K562 (cell line): ENCODE results near the gene S100A8. TPM values are rescaled to one million over a fixed set of nuclear protein-coding genes. Genes with fewer than 3 reads are reported as not detected.

Source experiments
- ATAC-seq: fragments of 200-7000 bp; cut with Tn5 transposase; 3 replicates; pipeline ENCODE4 v1.9.1; 2020; ENCODE audit warnings: moderate library complexity
- Bru-seq: library from RNA; stranded (reverse); fragments of 400-500 nt; gene quantifications from one replicate; lab custom pipeline; 2021; lab: Mats Ljungman, UMichigan
- BruChase-seq, 2 experiments: library from RNA; stranded (reverse); fragments of 400-500 nt; gene quantifications; one replicate each; lab custom pipeline; 2021; lab: Mats Ljungman, UMichigan
- BruUV-seq: library from RNA; stranded (reverse); fragments of 400-500 nt; replicated peaks from 2 replicates; lab custom pipeline; 2021; lab: Mats Ljungman, UMichigan
- CTCF ChIA-PET: fragments of 300-600 bp; formaldehyde crosslinking; extraction: SDS; loops from one replicate; lab custom pipeline; 2021; ENCODE audit warnings: low intra/inter-chr PET ratio; lab: Yijun Ruan, JAX
- POLR2A ChIA-PET: fragments of 300-600, 350-650 bp; sonication (Branson Sonifier 250); formaldehyde crosslinking; extraction: SDS; loops from one replicate; lab custom pipeline; 2021; ENCODE audit warnings: antibody characterized with exemption, inconsistent platforms; lab: Yijun Ruan, JAX
- DNase-seq, 4 experiments: peaks; one replicate each; pipeline versions ENCODE4 v3.0.0 to v3.0.0-alpha.2; 2011 to 2018; ENCODE audit warnings: low spot score in 3 of 4, mixed read lengths in 3 of 4; ENCODE audit errors: extremely low read depth in 1 of 4
- FAIRE-seq: peaks from 2 replicates; lab custom pipeline; 2011; peaks lifted over from hg19 to GRCh38; lab: Jason Lieb, UNC
- H2AFZ ChIP-seq: 2 replicates; pipeline ENCODE4 v1.6.0; 2011; ENCODE audit warnings: low read depth, low read length, control low read depth, inconsistent platforms
- H3K27ac ChIP-seq: fragments of 200-600 bp; 3 replicates; pipeline ENCODE4 v1.8.0; 2011; ENCODE audit warnings: low read depth, mild to moderate bottlenecking, control low read depth, inconsistent platforms, low read length, moderate library complexity, mixed read lengths; ENCODE audit errors: extremely low read depth
- H3K27me3 ChIP-seq, 2 experiments: fragments of 300-600 bp in 1 of 2; 2 replicates in 1 of 2; 3 replicates in 1 of 2; pipeline versions ENCODE4 v1.6.0 to v1.8.0; 2011; ENCODE audit warnings: inconsistent platforms in 2 of 2, low read length in 2 of 2, mild to moderate bottlenecking in 1 of 2, mixed read lengths in 1 of 2, moderate library complexity in 1 of 2; ENCODE audit not compliant: control insufficient read depth in 2 of 2, insufficient read depth in 2 of 2
- H3K36me3 ChIP-seq: fragments of 300-600 bp; 3 replicates; pipeline ENCODE4 v1.8.0; 2011; ENCODE audit warnings: mild to moderate bottlenecking, low read length, inconsistent platforms; ENCODE audit not compliant: control insufficient read depth, insufficient read depth
- H3K4me1 ChIP-seq, 2 experiments: fragments of 200-600 bp in 1 of 2; replicated peaks in 1 of 2; 2 replicates in 1 of 2; 3 replicates in 1 of 2; pipeline versions ENCODE4 v1.5.1 to v1.8.0; 2011; ENCODE audit warnings: inconsistent platforms in 2 of 2, low read length in 2 of 2, mild to moderate bottlenecking in 1 of 2, mixed read lengths in 1 of 2, moderate library complexity in 1 of 2; ENCODE audit not compliant: control insufficient read depth in 2 of 2, insufficient read depth in 2 of 2
- H3K4me2 ChIP-seq: 2 replicates; pipeline ENCODE4 v1.6.1; 2011; ENCODE audit warnings: low read length, control low read depth, inconsistent platforms, mixed read lengths; ENCODE audit not compliant: insufficient read depth
- H3K4me3 ChIP-seq: fragments of 200-600 bp; sonication (generic), shearing (Covaris generic); 2 replicates; pipeline ENCODE4 v1.5.1; 2016; ENCODE audit warnings: control low read depth, inconsistent platforms
- H3K79me2 ChIP-seq: fragments of 200-600 bp; 3 replicates; pipeline ENCODE4 v1.8.0; 2011; ENCODE audit warnings: low read length, inconsistent platforms; ENCODE audit not compliant: control insufficient read depth, insufficient read depth
- H3K9ac ChIP-seq, 2 experiments: 2 replicates each; pipeline versions ENCODE4 v1.6.0 to v1.6.1; 2011; ENCODE audit warnings: low read depth in 2 of 2, low read length in 2 of 2, control low read depth in 1 of 2, inconsistent platforms in 1 of 2, mild to moderate bottlenecking in 1 of 2, mixed read lengths in 1 of 2; ENCODE audit not compliant: insufficient read depth in 1 of 2
- H3K9me1 ChIP-seq: one replicate; pipeline ENCODE4 v1.6.0; 2011; ENCODE audit warnings: inconsistent platforms, mild to moderate bottlenecking, low read length, moderate library complexity; ENCODE audit not compliant: control insufficient read depth, insufficient read depth
- H3K9me3 ChIP-seq: replicated peaks from 2 replicates; pipeline ENCODE4 v1.5.1; 2011; ENCODE audit warnings: low read depth, low read length, inconsistent platforms; ENCODE audit not compliant: control insufficient read depth, insufficient read depth
- H4K20me1 ChIP-seq: replicated peaks from 2 replicates; pipeline ENCODE4 v1.6.1; 2011; ENCODE audit warnings: low read length, inconsistent platforms, mixed read lengths; ENCODE audit not compliant: control insufficient read depth, insufficient read depth
- CEBPG ChIP-seq, 3 experiments: fragments of 200-800 bp in 1 of 3; sonication (Bioruptor generic) in 1 of 3; sonication (generic) in 1 of 3; formaldehyde crosslinking in 1 of 3; IDR thresholded peaks in 2 of 3; conservative IDR thresholded peaks in 1 of 3; 2 replicates each; pipeline versions ENCODE4 v1.6.1 to v1.8.0; 2016 to 2022; ENCODE audit warnings: missing compliant biosample characterization in 2 of 3, missing genetic modification characterization in 2 of 3, mild to moderate bottlenecking in 1 of 3, missing genetic modification reagents in 1 of 3
- ELF2 ChIP-seq: fragments of 250-450 bp; sonication (Bioruptor Pico); IDR thresholded peaks from 2 replicates; pipeline ENCODE4 v1.5.0; 2021; ENCODE audit warnings: mild to moderate bottlenecking
- EZH2 ChIP-seq: IDR thresholded peaks from 2 replicates; pipeline ENCODE4 v1.6.1; 2012; ENCODE audit warnings: low read depth, mild to moderate bottlenecking, inconsistent platforms, low read length, borderline replicate concordance
- IFI16 ChIP-seq: fragments of 250-450 bp; sonication (Bioruptor Pico); IDR thresholded peaks from 2 replicates; pipeline ENCODE4 v2.1.2; 2022; ENCODE audit warnings: mild to moderate bottlenecking, inconsistent platforms
- KDM5B ChIP-seq: fragments of 200-600 bp; sonication (generic); IDR thresholded peaks from 2 replicates; pipeline ENCODE4 v1.6.1; 2012; ENCODE audit warnings: low read depth, mild to moderate bottlenecking, moderate library complexity, low read length, control low read depth, inconsistent platforms; ENCODE audit not compliant: insufficient replicate concordance
- NR2C1 ChIP-seq, 2 experiments: fragments of 450-650 bp; IDR thresholded peaks; 2 replicates each; pipeline ENCODE4 v1.6.1; 2017; ENCODE audit warnings: mild to moderate bottlenecking in 2 of 2, antibody characterized with exemption in 1 of 2, inconsistent platforms in 1 of 2, missing compliant biosample characterization in 1 of 2, missing genetic modification characterization in 1 of 2
- SMARCE1 ChIP-seq: fragments of 450-650 bp; IDR thresholded peaks from 2 replicates; pipeline ENCODE4 v1.7.1; 2016; ENCODE audit warnings: mild to moderate bottlenecking
- SRF ChIP-seq, 2 experiments: fragments of 250-450, 450-650 bp in 1 of 2; sonication (Bioruptor Pico) in 1 of 2; sonication (generic) in 1 of 2; formaldehyde crosslinking; IDR thresholded peaks; 2 replicates each; pipeline versions ENCODE4 v1.5.0 to v1.5.1; 2020 to 2022; ENCODE audit warnings: mild to moderate bottlenecking in 1 of 2, missing genetic modification reagents in 1 of 2
- THRAP3 ChIP-seq: fragments of 450-650 bp; IDR thresholded peaks from 2 replicates; pipeline ENCODE4 v1.6.1; 2016; ENCODE audit warnings: mild to moderate bottlenecking, inconsistent platforms, borderline replicate concordance
- TOE1 ChIP-seq, 2 experiments: fragments of 450-650 bp in 1 of 2; sonication (generic) in 1 of 2; formaldehyde crosslinking in 1 of 2; IDR thresholded peaks; 2 replicates each; pipeline versions ENCODE4 v1.7.1 to v1.8.0; 2016 to 2022; ENCODE audit warnings: borderline replicate concordance in 2 of 2, mild to moderate bottlenecking in 2 of 2, antibody characterized with exemption in 1 of 2, inconsistent platforms in 1 of 2, low read depth in 1 of 2, missing genetic modification reagents in 1 of 2, moderate library complexity in 1 of 2
- ZFP1 ChIP-seq: fragments of 450-650 bp; formaldehyde crosslinking; IDR thresholded peaks from 2 replicates; pipeline ENCODE4 v1.4.0; 2020; ENCODE audit warnings: mild to moderate bottlenecking, mixed read lengths
- ZNF764 ChIP-seq: fragments of 250-450 bp; sonication (Bioruptor Pico); IDR thresholded peaks from 2 replicates; pipeline ENCODE4 v1.4.0; 2020; ENCODE audit warnings: low read depth, mild to moderate bottlenecking, moderate library complexity
- WGBS: fragments of 100-300 bp; shearing (Covaris generic); methylation state at CpG from one replicate; pipeline ENCODE4 v1.1.6; 2016; ENCODE audit warnings: low coverage, mixed read lengths; ENCODE audit not compliant: insufficient coverage; ENCODE audit errors: missing lambda C conversion rate; 5-methylcytosine and 5-hydroxymethylcytosine counted together
- in situ Hi-C: fragments of 300-500 bp; cut with MboI; formaldehyde crosslinking; loops from 4 replicates; pipeline ENCODE4 v1.15.0; 2018; ENCODE audit warnings: inconsistent platforms, mixed read lengths
- intact Hi-C: fragments of 100-400 bp; cut with micrococcal nuclease; formaldehyde crosslinking; loops from 2 replicates; pipeline ENCODE4 v1.14.2; 2022
- long read RNA-seq, 3 experiments: library from polyadenylated mRNA in 2 of 3; library from RNA in 1 of 3; unstranded in 2 of 3; stranded (forward) in 1 of 3; transcript quantifications; one replicate each; pipeline ENCODE4 v2.0.0, GENCODE V29; 2019 to 2022
- polyA minus RNA-seq, 3 experiments: library from RNA; depleted of rRNA, polyadenylated mRNA; stranded (reverse); fragments of >200 nt; gene quantifications; 2 replicates each; pipeline ENCODE4 v1.2.3, GENCODE V29; 2011
- polyA plus RNA-seq, 8 experiments: library from polyadenylated mRNA; depleted of rRNA in 4 of 8; stranded (reverse) in 5 of 8; unstranded in 3 of 8; fragments of >200 nt; fragmentation: Nextera tagmentation in 2 of 8; fragmentation: Illumina TruSeq in 1 of 8; extraction: Ambion mirVana in 2 of 8; extraction: Trizol in 1 of 8; gene quantifications; 2 replicates each; pipeline versions ENCODE4 v1.2.1 to v1.2.3, GENCODE V29; 2011 to 2014; ENCODE audit warnings: inconsistent platforms in 1 of 8, missing spikeins in 1 of 8
- total RNA-seq, 7 experiments: library from RNA; depleted of rRNA in 6 of 7; stranded (reverse); fragments of >200 nt in 6 of 7; fragmentation: Illumina TruSeq in 2 of 7; extraction: Trizol in 2 of 7; gene quantifications; 2 replicates each; pipeline versions ENCODE4 v1.2.1 to v1.2.3, GENCODE V29; 2011 to 2021; ENCODE audit warnings: low replicate concordance in 1 of 7

S100A8 gene
- not detected in 2 replicates for total RNA-seq (2011; cell fraction: chromatin; rRNA removed; ENCODE audit: low replicate concordance)
- not detected in 2 replicates for total RNA-seq (2011; cell fraction: nucleolus; rRNA removed)
- not detected in 2 replicates for total RNA-seq (2011; cell fraction: nucleoplasm; rRNA removed)
- total RNA-seq (2014; rRNA removed) (not detected in 2 replicates), total RNA-seq (2014; rRNA removed; fragmentation: Illumina TruSeq; extraction: Trizol) (not detected in 2 replicates), total RNA-seq (2015; rRNA removed; fragmentation: Illumina TruSeq; extraction: Trizol) (not detected in 2 replicates), total RNA-seq (2021) (0.42 and 0.60 TPM in 2 replicates), polyA plus RNA-seq (2011; rRNA removed) (not detected in 2 replicates), polyA plus RNA-seq (2014; fragmentation: Illumina TruSeq; extraction: Trizol) (not detected in 2 replicates), polyA plus RNA-seq (2014; fragmentation: Nextera tagmentation; extraction: Ambion mirVana) (under 1 TPM in 1 of 2 experiments, not detected in 1; 0.15 TPM), polyA plus RNA-seq (2014; rRNA removed) (not detected in 2 replicates), polyA minus RNA-seq (2011; rRNA and poly(A)+ RNA removed) (not detected in 2 replicates), Bru-seq, nascent RNA (not detected), BruChase-seq, experiment 1, labeled RNA remaining after a 2-hour chase (not detected), BruChase-seq, experiment 2, labeled RNA remaining after a 6-hour chase (not detected)
- not detected in 2 replicates for polyA plus RNA-seq (2011; cell fraction: cytosol; rRNA removed)
- polyA plus RNA-seq (2011; cell fraction: nucleus; rRNA removed): not detected in 2 replicates
- not detected in 2 replicates for polyA plus RNA-seq (2012)
- not detected in 2 replicates for polyA minus RNA-seq (2011; cell fraction: cytosol; rRNA and poly(A)+ RNA removed)
- not detected in 2 replicates for polyA minus RNA-seq (2011; cell fraction: nucleus; rRNA and poly(A)+ RNA removed)
- long read RNA-seq, experiment 1: 0 reads
- long read RNA-seq, experiment 2: 0 reads
- long read RNA-seq, experiment 3: 0 reads

GRCh38 chr1:153390938-153391710 is at the start of gene S100A8:
Gene S100A8, minus strand, starts transcription at chr1:153391073. Its CDS starts 538 bp downstream, at chr1:153390535.
- ChIA-PET CTCF (no interaction called here), POLR2A (no interaction called here)
- Histone ChIP-seq H3K79me2 (no peaks in the 10 kb centered on the region), H3K9ac (no peak within 1 kb of the TSS; a peak in 1 of 4 replicates), H4K20me1 (peaks cover 3% of the 10 kb centered on the region; the same call in 1 of the 2 replicates), H3K27me3 (peaks cover 8 to 42% of the 10 kb centered on the region in 2 experiments; a peak in 4 of 5 replicates), H2AFZ (no peak within 1 kb of the TSS), H3K27ac (no peak within 1 kb of the TSS), H3K9me3 (no peaks in the 10 kb centered on the region), H3K4me1 (peaks cover 0 to 6% of the 10 kb centered on the region in 2 experiments; a peak in 1 of 5 replicates), H3K4me2 (no peak within 1 kb of the TSS), H3K36me3 (no peaks in the 10 kb centered on the region), H3K4me3 (no peak within 1 kb of the TSS), H3K9me1 (no peaks in the 10 kb centered on the region)
- 3% methylated on average over 7 of the region's 7 CpGs for WGBS
- TF ChIP-seq THRAP3 (no peak), IFI16 (CRISPR knock-in tag) (no peak), ELF2 (CRISPR knock-in tag) (no peak), CEBPG (CRISPR knock-in tag; IDR thresholded peaks at IDR 0.05) (no peak), CEBPG (tag; conservative IDR thresholded peaks at IDR 0.05 in 1 of 2, IDR thresholded peaks at IDR 0.05 in 1 of 2) (no peak), EZH2 (no peak), SMARCE1 (no peak), KDM5B (no peak), ZNF764 (CRISPR knock-in tag) (no peak), NR2C1 (IDR thresholded peaks at IDR 0.05) (no peak), NR2C1 (tag; IDR thresholded peaks at IDR 0.05) (no peak), SRF (CRISPR knock-in tag; IDR thresholded peaks at IDR 0.05) (no peak), TOE1 (IDR thresholded peaks at IDR 0.05; ENCODE audit: borderline replicate concordance) (no peak), TOE1 (CRISPR knock-in tag; IDR thresholded peaks at IDR 0.05; ENCODE audit: borderline replicate concordance, low read depth) (no peak), ZFP1 (CRISPR knock-in tag) (no peak)
- DNase-seq (no peak), ATAC-seq (no peak), FAIRE-seq (no peak)
- intact Hi-C loops (no loop called here), in situ Hi-C loops (no loop called here)
- no TSS peak for BruUV-seq
